GM19455 (cell line): ENCODE data around the gene CACNG7.

Experiments
- ATAC-seq: cut with Tn5 transposase; IDR thresholded peaks from one replicate; pipeline ENCODE4 v1.9.1; 2021; ENCODE audit not compliant: unreplicated experiment

Gene CACNG7

GRCh38 chr19:53877361-53877766 is 31.7 kb upstream of the CACNG7 start:
- no peak for ATAC-seq

- ATAC-seq = no peak
These were observed 30.3 kb upstream of the CACNG7 start for GRCh38 chr19:53878776-53879139.

- no peak for ATAC-seq
These were observed 29.7 kb upstream of the CACNG7 start for GRCh38 chr19:53879140-53880081.

- no peak for ATAC-seq
These were observed 28.2 kb upstream of the CACNG7 start for GRCh38 chr19:53880711-53881481.

- no peak for ATAC-seq
These were observed 27.3 kb upstream of the CACNG7 start, which contains the start of gene PRKCG for GRCh38 chr19:53881482-53882390. TSS of gene PRKCG (plus strand) at chr19:53882197. CDS start at chr19:53882495, 298 bp downstream.

GRCh38 chr19:53882391-53883050 is 26.6 kb upstream of the CACNG7 start:
- no peak for ATAC-seq

- no peak for ATAC-seq
These were observed 25.8 kb upstream of the CACNG7 start for GRCh38 chr19:53883231-53883661.

GRCh38 chr19:53883741-53884140 is 25.3 kb upstream of the CACNG7 start:
- no peak for ATAC-seq

- no peak for ATAC-seq
These were observed 24.8 kb upstream of the CACNG7 start for GRCh38 chr19:53884256-53884655.

- no peak for ATAC-seq
These were observed 24.0 kb upstream of the CACNG7 start for GRCh38 chr19:53885036-53885435.

GRCh38 chr19:53892301-53892980 is 16.6 kb upstream of the CACNG7 start:
- ATAC-seq = no peak

GRCh38 chr19:53892981-53893325 is 16.1 kb upstream of the CACNG7 start:
- no peak for ATAC-seq

- no peak for ATAC-seq
These were observed 14.4 kb upstream of the CACNG7 start for GRCh38 chr19:53894707-53895106.

GRCh38 chr19:53896682-53897081 is 12.4 kb upstream of the CACNG7 start:
- ATAC-seq = no peak

- no peak for ATAC-seq
These were observed 11.6 kb upstream of the CACNG7 start for GRCh38 chr19:53897459-53897858.

GRCh38 chr19:53898166-53898565 is 10.9 kb upstream of the CACNG7 start:
- ATAC-seq = no peak

- no peak for ATAC-seq
These were observed 10.3 kb upstream of the CACNG7 start for GRCh38 chr19:53898636-53899341.

- ATAC-seq = no peak
These were observed 8.8 kb upstream of the CACNG7 start for GRCh38 chr19:53900191-53900860.
